AG04449 (cell line): ENCODE measurements around the gene MAD1L1.

ENCODE experiments used
- CTCF ChIA-PET: fragments of 350-600 bp; formaldehyde crosslinking; extraction: SDS; loops from one replicate; lab custom pipeline; 2021; ENCODE audit warnings: antibody characterized with exemption; lab: Yijun Ruan, JAX
- POLR2A ChIA-PET: fragments of 400-600, 350-600 bp; formaldehyde crosslinking; extraction: SDS; loops from one replicate; lab custom pipeline; 2020; ENCODE audit warnings: antibody characterized with exemption, inconsistent platforms; lab: Yijun Ruan, JAX
- DNase-seq: peaks from one replicate; pipeline ENCODE4 v3.0.0-alpha.2; 2010; ENCODE audit warnings: low read depth, low spot score
- H3K4me3 ChIP-seq: 2 replicates; pipeline ENCODE4 v1.5.1; 2011; ENCODE audit warnings: low read depth, mild to moderate bottlenecking, control low read depth, low read length
- TF ChIP-seq, protein P1 (sequence below): IDR thresholded peaks from one replicate; pipeline ENCODE4 v1.5.1; 2011; ENCODE audit warnings: mild to moderate bottlenecking, moderate library complexity, low read length, control low read depth, inconsistent platforms; ENCODE audit not compliant: insufficient read depth; ENCODE audit errors: missing control alignments

The MAD1L1 gene

GRCh38 chr7:1865571-1866255 lies 367.0 kb downstream of the MAD1L1 start:
- TF ChIP-seq, protein P1, sequence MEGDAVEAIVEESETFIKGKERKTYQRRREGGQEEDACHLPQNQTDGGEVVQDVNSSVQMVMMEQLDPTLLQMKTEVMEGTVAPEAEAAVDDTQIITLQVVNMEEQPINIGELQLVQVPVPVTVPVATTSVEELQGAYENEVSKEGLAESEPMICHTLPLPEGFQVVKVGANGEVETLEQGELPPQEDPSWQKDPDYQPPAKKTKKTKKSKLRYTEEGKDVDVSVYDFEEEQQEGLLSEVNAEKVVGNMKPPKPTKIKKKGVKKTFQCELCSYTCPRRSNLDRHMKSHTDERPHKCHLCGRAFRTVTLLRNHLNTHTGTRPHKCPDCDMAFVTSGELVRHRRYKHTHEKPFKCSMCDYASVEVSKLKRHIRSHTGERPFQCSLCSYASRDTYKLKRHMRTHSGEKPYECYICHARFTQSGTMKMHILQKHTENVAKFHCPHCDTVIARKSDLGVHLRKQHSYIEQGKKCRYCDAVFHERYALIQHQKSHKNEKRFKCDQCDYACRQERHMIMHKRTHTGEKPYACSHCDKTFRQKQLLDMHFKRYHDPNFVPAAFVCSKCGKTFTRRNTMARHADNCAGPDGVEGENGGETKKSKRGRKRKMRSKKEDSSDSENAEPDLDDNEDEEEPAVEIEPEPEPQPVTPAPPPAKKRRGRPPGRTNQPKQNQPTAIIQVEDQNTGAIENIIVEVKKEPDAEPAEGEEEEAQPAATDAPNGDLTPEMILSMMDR, result no peak
- DNase-seq, result no peak
- CTCF ChIA-PET, result no interaction called here
- POLR2A ChIA-PET, result no interaction called here
- H3K4me3 ChIP-seq, result no peak overlapping the region

DNA sequence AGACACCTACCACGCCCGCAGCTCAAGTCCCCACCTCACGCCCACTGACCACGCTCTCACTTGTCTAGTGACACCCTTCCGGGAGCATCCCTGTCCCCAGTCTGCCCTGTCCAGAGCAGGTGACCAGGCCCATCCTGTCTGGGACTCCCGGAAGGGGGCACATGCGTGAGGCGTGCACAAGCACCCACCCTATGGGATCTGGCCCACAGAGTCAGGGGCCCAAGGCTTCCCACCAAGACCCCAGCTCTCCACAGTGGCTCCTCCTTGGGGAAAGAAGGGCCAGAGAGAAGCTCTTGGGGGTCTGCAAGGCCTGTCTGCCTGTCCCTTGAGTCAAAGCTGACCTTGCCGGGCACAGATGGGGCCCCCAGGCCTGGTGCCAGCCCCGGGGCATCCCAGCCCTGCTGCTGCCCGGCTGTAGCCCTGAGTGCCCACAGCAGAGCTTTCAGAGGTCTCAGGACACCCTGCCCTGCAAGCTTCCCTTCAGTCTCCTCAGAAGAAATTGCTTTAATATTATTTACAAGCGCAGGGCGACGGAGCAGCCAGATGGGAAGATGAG lies 367.7 kb downstream of the MAD1L1 start:
- no peak overlapping the region for H3K4me3 ChIP-seq
- TF ChIP-seq, protein P1, result no peak
- POLR2A ChIA-PET, result no interaction called here
- DNase-seq, result no peak
- CTCF ChIA-PET, result no interaction called here

GRCh38 chr7:1864161-1864940 lies 368.4 kb downstream of the MAD1L1 start:
- DNase-seq, result no peak
- TF ChIP-seq, protein P1, result no peak
- CTCF ChIA-PET, result no interaction called here
- POLR2A ChIA-PET, result no interaction called here
- H3K4me3 ChIP-seq, result no peak overlapping the region

GRCh38 chr7:1863091-1863900 lies 369.4 kb downstream of the MAD1L1 start:
- TF ChIP-seq, protein P1, result no peak
- no peak for DNase-seq
- CTCF ChIA-PET, result interaction anchor here (1.0 kb wide), 1 partner anchor 346 kb away, joined by 3 read pairs; no protein-coding TSS in a partner anchor
- no peak overlapping the region for H3K4me3 ChIP-seq
- POLR2A ChIA-PET, result no interaction called here

GRCh38 chr7:1862560-1862959 lies 370.2 kb downstream of the MAD1L1 start:
- DNase-seq, result no peak
- POLR2A ChIA-PET, result no interaction called here
- CTCF ChIA-PET, result interaction anchor here (1.0 kb wide), 1 partner anchor 347 kb away, joined by 3 read pairs; no protein-coding TSS in a partner anchor
- H3K4me3 ChIP-seq, result no peak overlapping the region
- TF ChIP-seq, protein P1, result no peak
